ENCODE data around the gene HSF5. TPM values are rescaled to one million over a fixed set of nuclear protein-coding genes. Genes with fewer than 3 reads are reported as not detected.

HSF5 gene
- polyA plus RNA-seq, 1 experiment = not detected

- no peak for DNase-seq (ENCODE audit: low read depth, low spot score)
- POLR2A ChIA-PET = no interaction called here
- TF ChIP-seq CTCF (IDR thresholded peaks at IDR 0.05; ENCODE audit: low read depth, low read length) = no peak
- Histone ChIP-seq H3K9me3 (ENCODE audit: control insufficient read depth, insufficient read depth, low read length) (no peaks in the 10 kb centered on the region), H3K27me3 (ENCODE audit: control insufficient read depth, insufficient read depth, low read length) (no peaks in the 10 kb centered on the region), H3K27ac (ENCODE audit: low read depth, low read length) (no peak overlapping the region), H3K4me3 (ENCODE audit: low read depth, low read length) (no peak overlapping the region)
- CTCF ChIA-PET = interaction anchor here (2.7 kb wide), 1 partner anchor 79 kb away, joined by 11 read pairs; no protein-coding TSS in a partner anchor
Measured at GRCh38 chr17:58396173-58396572, 92.0 kb downstream of the HSF5 start.

GRCh38 chr17:58394534-58395223 is 93.5 kb downstream of the HSF5 start:
- H3K27ac ChIP-seq (ENCODE audit: low read depth, low read length) = peak overlapping the region; percentile 13
- TF ChIP-seq CTCF (IDR thresholded peaks at IDR 0.05; ENCODE audit: low read depth, low read length) = no peak
- DNase-seq (ENCODE audit: low read depth, low spot score) = no peak
- ChIA-PET CTCF (interaction anchor here (0.6 to 2.7 kb wide), 2 partner anchors 77 to 728 kb away, joined by 3 to 11 read pairs; no protein-coding TSS in a partner anchor), POLR2A (no interaction called here)
- no peak overlapping the region for H3K4me3 ChIP-seq (ENCODE audit: low read depth, low read length)
- H3K9me3 ChIP-seq (ENCODE audit: control insufficient read depth, insufficient read depth, low read length) = no peaks in the 10 kb centered on the region
- H3K27me3 ChIP-seq (ENCODE audit: control insufficient read depth, insufficient read depth, low read length) = peaks cover 9% of the 10 kb centered on the region

DNA sequence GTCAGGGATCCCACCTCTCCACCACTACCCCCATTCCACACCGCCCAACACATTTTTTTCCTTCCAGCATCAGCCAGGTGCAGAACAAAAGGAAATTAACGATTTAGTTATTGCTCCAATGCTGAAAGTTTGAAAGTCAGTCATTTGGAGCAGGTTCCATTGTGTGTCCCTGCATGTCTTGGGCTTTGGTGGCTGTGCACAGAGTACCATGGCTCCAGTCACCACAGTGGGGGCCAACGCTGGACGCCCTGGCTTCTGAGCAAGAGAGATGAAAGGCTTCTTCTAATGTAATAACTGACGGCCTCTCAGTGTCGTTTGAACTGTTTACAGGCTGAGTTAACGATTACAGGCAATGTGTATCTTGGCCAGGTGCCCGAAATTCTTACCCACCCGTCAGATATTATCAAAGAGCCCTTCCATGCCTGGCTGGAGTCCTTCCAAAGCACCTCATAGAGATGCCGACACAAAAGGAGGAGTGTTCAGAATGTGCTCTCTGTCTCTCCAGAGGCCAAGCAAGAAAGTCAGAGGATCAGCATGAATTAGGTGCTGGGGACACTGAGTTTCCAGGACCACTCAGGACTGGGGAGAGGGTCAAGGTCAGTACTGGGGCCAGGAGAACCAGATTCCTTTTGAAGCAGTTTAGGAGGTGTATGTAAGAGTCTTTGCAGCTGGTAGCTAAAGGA is 96.8 kb downstream of the HSF5 start:
- H3K9me3 ChIP-seq (ENCODE audit: control insufficient read depth, insufficient read depth, low read length) = no peaks in the 10 kb centered on the region
- peaks cover 19% of the 10 kb centered on the region for H3K27me3 ChIP-seq (ENCODE audit: control insufficient read depth, insufficient read depth, low read length)
- H3K4me3 ChIP-seq (ENCODE audit: low read depth, low read length) = no peak overlapping the region
- ChIA-PET CTCF (no interaction called here), POLR2A (no interaction called here)
- no peak for DNase-seq (ENCODE audit: low read depth, low spot score)
- no peak for TF ChIP-seq CTCF (IDR thresholded peaks at IDR 0.05; ENCODE audit: low read depth, low read length)
- H3K27ac ChIP-seq (ENCODE audit: low read depth, low read length) = no peak overlapping the region

DNA sequence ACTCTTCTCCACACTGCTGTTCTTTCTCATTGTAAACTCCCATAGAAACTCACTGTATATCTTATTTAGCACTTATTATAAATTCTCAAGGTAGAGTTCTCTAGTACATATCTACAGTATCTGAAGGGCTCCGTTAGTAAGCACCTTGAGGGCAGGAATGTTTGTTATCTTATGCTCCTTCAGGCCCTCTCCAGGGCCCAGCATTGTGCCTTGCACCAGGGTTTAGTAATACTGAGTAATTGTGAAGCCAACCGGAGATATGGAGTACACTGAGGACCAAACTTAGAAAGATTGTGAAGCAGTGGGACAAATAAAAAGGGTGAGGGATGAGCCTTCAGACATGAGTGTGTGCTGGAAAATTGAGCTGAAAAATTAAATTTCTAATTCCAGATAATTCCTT is 97.3 kb downstream of the HSF5 start:
- no peak for TF ChIP-seq CTCF (IDR thresholded peaks at IDR 0.05; ENCODE audit: low read depth, low read length)
- ChIA-PET CTCF (no interaction called here), POLR2A (no interaction called here)
- peaks cover 19% of the 10 kb centered on the region for H3K27me3 ChIP-seq (ENCODE audit: control insufficient read depth, insufficient read depth, low read length)
- no peak overlapping the region for H3K4me3 ChIP-seq (ENCODE audit: low read depth, low read length)
- H3K27ac ChIP-seq (ENCODE audit: low read depth, low read length) = no peak overlapping the region
- no peak for DNase-seq (ENCODE audit: low read depth, low spot score)
- H3K9me3 ChIP-seq (ENCODE audit: control insufficient read depth, insufficient read depth, low read length) = no peaks in the 10 kb centered on the region
